Measurements from ENCODE around the gene CLDN15.

GRCh38 chr7:101207459-101207858 is 30.1 kb downstream of the CLDN15 start:
- TF ChIP-seq, protein P1, sequence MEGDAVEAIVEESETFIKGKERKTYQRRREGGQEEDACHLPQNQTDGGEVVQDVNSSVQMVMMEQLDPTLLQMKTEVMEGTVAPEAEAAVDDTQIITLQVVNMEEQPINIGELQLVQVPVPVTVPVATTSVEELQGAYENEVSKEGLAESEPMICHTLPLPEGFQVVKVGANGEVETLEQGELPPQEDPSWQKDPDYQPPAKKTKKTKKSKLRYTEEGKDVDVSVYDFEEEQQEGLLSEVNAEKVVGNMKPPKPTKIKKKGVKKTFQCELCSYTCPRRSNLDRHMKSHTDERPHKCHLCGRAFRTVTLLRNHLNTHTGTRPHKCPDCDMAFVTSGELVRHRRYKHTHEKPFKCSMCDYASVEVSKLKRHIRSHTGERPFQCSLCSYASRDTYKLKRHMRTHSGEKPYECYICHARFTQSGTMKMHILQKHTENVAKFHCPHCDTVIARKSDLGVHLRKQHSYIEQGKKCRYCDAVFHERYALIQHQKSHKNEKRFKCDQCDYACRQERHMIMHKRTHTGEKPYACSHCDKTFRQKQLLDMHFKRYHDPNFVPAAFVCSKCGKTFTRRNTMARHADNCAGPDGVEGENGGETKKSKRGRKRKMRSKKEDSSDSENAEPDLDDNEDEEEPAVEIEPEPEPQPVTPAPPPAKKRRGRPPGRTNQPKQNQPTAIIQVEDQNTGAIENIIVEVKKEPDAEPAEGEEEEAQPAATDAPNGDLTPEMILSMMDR (conservative IDR thresholded peaks at IDR 0.05; ENCODE audit: low read depth, low read length) = no peak
- no peak for TF ChIP-seq EZH2 (IDR thresholded peaks at IDR 0.05; ENCODE audit: borderline replicate concordance, low read depth, low read length, poor library complexity, severe bottlenecking)

Data from A673 (cell line).